ENCODE results near the gene AGBL1.
A peak's percentile ranks its signal among the peaks of the same experiment; 100 is the strongest.

Gene AGBL1

DNA sequence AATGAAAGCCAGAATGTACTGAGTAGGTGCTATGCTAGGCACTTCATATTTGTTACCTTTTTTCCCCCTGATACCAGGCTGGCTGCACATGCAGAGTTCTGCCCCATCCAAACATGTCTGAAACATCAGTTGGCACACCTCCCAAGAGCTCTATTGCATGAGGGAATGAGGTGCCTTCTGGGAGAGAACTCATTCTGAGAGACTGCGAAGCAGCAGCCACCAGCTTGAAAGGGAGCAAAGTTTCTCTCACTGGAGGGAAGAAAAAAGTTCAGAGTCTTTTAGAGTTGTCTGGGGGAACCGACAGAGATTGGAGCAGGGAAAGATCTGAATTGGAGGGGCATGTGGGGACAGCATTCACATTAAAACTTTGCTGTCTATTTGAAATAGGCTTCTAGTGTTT lies 84.1 kb downstream of the AGBL1 start:
- no peak for DNase-seq (ENCODE audit: low read depth)

DNA sequence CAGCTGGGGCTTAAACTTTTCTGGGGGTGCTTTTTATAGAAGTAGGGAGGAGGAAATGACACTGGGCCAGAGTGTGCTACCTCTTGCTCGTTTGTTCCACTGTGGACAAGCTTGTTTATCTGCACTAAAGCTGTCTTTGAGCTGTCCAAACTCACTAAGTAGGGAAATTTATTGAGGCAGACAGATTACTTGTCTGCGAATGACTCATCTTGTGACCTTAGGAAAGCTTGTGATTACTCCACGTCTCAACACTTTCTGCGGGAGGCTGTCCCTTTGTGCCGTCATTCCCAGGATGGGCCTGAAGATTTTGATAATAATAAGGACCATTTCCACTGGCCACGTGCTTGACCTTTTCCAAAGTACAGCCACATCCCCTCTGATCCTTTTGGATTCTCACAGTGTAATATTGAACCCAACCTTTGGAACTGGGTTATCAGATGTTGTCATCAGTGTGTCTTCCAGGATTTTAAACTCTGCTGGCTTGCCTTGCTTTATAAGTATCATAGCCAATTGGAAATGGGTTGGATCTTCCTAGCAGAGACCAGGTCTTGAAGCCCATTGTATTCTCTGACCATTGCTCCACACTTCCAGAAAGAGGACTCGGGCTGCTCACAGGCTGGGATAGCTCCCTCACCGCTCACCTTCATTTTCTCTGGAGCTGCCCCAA lies 84.7 kb downstream of the AGBL1 start:
- DNase-seq (ENCODE audit: low read depth), result no peak

GRCh38 chr15:86165265-86166211 lies 85.9 kb downstream of the AGBL1 start:
- no peak for DNase-seq (ENCODE audit: low read depth)

GRCh38 chr15:86167841-86168240 lies 88.2 kb downstream of the AGBL1 start:
- no peak for DNase-seq (ENCODE audit: low read depth)

- no peak for DNase-seq (ENCODE audit: low read depth)
Observed at GRCh38 chr15:86178845-86179244, 99.2 kb downstream of the AGBL1 start.

DNA sequence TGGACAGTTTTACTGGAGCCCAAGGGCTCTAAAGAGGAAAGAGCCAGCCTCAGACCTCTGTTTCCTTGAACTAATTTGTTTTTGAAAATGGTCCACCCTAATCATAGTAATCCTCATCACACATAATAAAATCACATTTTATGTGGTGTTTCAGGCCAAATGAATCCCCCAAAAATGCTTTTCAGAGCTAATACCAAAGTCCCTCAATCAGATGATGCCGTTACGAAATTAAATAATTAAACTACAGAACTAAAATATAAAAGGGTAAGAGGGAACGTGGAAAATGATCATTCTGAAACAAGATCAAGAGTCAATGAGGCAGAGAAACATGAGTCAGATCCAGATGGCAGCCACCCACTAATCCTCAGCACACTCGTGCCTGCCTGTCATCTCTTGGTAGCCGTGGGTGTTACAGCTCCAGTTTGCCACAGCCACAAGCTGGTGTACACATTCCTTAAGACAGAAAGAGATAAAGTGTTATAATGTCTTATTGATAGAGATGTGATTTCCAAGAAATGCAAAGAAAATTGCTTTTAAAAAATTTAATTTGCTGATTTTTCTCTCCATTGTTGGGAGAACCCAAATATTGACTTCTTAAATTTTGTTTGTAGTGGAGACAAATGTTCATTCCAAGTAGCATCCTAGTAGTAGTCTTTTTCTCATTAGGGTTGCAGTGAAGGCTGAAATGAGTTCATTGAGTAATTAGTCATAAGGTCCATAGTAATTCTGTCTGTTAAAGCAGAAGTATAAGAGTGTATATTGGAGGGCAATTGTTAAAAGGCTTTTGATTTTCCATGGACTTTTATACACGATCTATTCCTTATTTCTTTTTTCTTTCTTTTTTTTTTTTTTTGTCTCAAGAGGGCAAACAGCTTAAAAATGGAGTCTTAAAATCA lies 104.2 kb downstream of the AGBL1 start:
- no peak for DNase-seq (ENCODE audit: low read depth)

DNA sequence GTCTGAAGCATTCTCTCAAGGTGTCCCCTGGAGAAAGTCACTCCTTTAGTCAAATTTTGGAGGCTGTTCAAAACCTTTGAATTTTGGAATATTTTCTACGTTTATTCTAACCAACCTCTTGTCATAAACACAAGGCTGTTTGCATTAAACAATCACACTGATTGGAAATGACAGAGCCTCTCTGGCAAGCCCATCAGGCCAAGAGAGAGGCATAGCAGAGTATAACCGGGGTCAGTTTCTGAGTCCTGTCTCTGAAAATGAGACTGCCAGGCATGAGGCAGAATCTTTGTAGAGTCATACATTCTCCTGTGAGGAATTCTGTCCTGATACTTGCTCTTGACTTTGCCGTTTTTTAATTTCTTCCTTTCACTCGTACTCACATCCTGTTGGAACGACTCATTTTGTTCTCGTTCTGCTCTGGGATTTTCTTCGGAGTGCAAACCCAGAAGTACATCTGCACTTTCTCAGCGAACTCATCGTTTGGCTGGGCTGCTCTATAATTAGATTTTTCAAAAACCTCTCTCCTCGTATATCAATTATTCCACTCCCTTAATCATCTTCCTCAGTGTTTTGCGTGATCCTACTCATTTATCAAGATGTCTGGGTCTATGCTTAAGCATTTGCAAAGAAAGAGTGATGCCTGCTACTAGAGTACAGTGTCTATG lies 114.2 kb downstream of the AGBL1 start:
- no peak for DNase-seq (ENCODE audit: low read depth)

DNA sequence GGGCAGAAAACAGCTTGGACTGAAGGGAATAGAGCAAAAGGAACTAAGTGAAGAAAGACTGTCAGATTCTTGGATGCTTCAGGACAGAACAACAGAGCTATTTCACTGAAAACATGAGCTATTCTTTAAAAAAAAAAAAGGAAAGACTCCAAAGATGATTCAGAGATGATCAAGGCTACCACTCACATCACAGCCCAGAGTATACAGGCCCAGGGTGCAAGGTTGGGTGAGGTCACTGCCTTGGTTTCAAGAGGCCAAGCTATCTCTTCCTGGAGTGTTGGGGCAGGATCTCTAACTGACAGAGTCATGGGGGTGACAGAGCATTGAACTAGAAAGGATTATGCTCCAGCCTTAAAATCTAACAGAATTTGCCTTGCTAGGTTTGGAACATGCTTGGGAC lies 118.1 kb downstream of the AGBL1 start:
- DNase-seq (ENCODE audit: low read depth), result no peak

GRCh38 chr15:86199467-86200145 lies 119.9 kb downstream of the AGBL1 start:
- no peak for DNase-seq (ENCODE audit: low read depth)

DNA sequence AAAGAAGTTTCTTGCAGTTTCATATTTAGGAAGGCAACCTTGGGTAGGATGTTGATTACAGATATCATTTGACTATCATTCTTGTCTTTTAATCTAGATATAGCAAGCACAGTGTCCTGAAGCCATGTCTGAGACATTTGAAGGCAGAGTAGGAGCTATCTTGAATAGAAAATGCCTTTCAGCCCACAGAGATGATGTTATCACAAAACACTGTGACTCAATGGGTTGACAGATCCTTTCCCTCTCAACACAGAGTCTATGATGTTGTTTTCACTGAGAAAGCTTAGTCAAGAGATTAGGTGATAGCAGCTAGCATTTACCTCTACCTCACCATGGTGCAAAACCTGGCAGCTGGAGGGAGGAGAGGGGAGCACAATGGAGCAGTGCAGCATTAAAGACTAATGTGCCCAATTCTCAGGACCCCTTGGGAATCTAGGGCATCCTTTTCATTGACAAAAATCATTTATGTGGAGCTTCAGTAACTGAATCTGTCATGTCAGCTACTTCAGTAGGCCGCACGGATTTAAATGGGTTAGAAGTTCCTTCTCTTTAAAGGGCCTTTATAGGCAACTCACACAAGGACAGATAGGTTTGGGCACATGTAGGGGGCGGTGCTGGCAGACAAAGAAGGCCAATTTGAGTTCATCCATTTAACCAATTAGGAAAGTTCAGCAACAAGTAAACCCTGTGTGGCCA lies 121.8 kb downstream of the AGBL1 start:
- DNase-seq (ENCODE audit: low read depth), result no peak

DNA sequence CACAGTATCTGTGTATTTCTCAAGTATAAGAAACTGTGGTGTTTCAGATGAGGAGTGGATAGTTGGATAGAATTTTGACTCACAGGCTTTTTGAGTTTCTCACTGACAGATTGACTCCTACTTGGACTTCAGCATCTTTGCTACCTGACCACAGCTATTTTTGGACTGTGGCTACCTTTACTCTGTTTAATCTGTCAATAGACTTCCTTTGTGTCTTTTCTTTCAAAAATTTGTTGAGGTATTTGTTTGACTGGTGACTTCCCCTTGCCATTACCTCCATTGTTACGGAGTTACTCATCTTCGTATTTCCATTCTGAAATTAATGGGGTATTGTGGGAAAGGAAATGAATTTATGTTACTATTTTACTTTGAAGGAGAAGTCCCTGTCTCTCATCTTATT lies 123.8 kb downstream of the AGBL1 start:
- no peak for DNase-seq (ENCODE audit: low read depth)

GRCh38 chr15:86205096-86205495 lies 125.4 kb downstream of the AGBL1 start:
- no peak for DNase-seq (ENCODE audit: low read depth)

DNA sequence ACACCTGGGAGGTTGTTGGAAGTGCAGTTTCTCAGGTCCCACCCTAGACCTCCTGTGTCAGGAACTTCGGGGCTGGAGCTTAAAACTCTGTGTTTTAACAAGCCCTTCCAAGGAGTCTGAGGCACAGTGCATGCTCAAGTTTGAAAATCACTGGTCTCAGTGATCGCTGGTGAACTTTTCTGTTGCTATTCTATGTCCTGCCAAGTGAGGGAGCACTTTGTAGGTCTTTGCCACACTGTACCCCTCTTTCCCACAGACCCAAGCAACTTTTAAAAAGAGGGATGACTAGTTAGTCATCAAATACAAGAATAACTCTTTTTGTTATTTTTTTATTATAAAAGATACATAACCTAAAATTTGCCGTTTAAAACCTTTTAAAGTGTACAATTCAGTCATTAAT lies 133.7 kb downstream of the AGBL1 start:
- DNase-seq (ENCODE audit: low read depth), result no peak

GRCh38 chr15:86213888-86214287 lies 134.2 kb downstream of the AGBL1 start:
- no peak for DNase-seq (ENCODE audit: low read depth)

GRCh38 chr15:86221119-86221518 lies 141.4 kb downstream of the AGBL1 start:
- no peak for DNase-seq (ENCODE audit: low read depth)

DNA sequence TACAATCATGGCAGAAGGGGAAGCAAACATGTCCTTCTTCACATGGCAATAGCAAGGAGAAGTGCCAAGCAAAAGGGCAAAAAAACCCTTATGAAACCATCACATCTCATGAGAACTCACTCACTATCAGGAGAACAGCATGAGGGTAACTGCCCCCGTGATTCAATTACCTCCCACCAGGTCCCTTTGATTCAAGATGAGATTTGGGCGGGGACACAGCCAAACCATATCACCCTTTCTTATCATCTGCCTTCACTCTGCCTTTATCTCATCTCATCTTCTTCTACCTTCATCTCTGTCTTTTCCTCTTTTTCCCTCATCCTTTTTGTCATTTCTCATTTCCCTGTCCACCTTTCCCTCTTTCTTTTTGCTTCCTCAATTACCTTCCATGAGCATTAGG lies 149.6 kb downstream of the AGBL1 start:
- DNase-seq (ENCODE audit: low read depth), result no peak

- no peak for DNase-seq (ENCODE audit: low read depth)
Observed at GRCh38 chr15:86229936-86230335, 150.3 kb downstream of the AGBL1 start.

GRCh38 chr15:86231864-86232721 lies 152.4 kb downstream of the AGBL1 start:
- peak; percentile 20 for DNase-seq (ENCODE audit: low read depth)

GRCh38 chr15:86235667-86236066 lies 156.0 kb downstream of the AGBL1 start:
- DNase-seq (ENCODE audit: low read depth), result no peak

All from iris pigment epithelial cell (primary cell).